Measurements from ENCODE around the gene NXPH4. TPM values are rescaled to one million over a fixed set of nuclear protein-coding genes. Genes with fewer than 3 reads are reported as not detected.

Gene NXPH4
- total RNA-seq, 1 experiment from 2014 or later = 20.0 TPM

DNA sequence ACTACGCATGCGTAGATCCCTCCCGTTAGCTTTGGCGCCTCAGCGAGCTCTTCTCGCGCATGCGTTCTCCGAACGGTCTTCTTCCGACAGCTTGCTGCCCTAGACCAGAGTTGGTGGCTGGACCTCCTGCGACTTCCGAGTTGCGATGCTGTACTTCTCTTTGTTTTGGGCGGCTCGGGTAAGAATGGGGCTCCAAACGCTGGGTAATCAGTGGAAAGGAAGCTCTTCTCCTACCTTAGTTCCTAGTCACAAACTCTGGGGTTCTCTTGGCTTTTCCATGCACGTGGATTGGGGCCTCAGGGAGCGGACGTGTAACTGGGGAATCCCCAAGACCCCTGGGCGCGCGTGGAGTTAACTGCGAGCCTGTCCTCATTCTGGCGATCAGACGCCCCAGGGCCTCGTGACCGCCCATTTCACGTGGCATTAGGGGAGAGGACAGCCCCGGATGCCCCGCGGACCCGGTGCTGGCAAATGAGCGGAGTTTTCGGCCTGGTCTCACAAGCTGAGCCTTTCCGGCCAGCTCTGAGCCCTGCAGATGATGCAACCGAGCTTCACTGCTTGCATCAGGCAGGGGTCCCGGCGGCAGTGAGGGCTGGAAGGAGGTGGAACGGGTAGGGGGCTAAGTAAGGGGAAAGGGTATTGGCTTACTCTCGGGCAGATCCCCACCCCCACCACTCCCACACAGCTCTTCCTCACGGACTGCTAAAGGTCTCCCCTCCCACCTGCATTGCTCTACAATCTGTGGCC, 13.2 kb downstream of the NXPH4 start, which contains the start of gene SHMT2:
TSS of gene SHMT2 (plus strand) at position 78 of the 747 bp plus-strand sequence. CDS start at position 146, 68 bp downstream.
- Histone ChIP-seq H3K36me3 (ENCODE audit: control insufficient read depth in 1 of 2, insufficient read depth in 2 of 2, low read length in 2 of 2) (peaks cover 15 to 34% of the 10 kb centered on the region in 2 experiments), H3K4me2 (ENCODE audit: low read length) (peak within 1 kb of the TSS; percentile 94), H3K27ac (ENCODE audit: low read depth, low read length) (peak within 1 kb of the TSS; percentile 88), H3K9me2 (ENCODE audit: insufficient read depth) (no peaks in the 10 kb centered on the region), H3K9me3 (ENCODE audit: control insufficient read depth in 1 of 2, insufficient read depth in 1 of 2, low read depth in 1 of 2, low read length in 2 of 2) (no peaks in the 10 kb centered on the region), H3K27me3 (ENCODE audit: insufficient read depth, low read length) (no peaks in the 10 kb centered on the region), H4K20me1 (ENCODE audit: insufficient read depth) (no peaks in the 10 kb centered on the region), H3K4me3 (replicated peaks in 1 of 2; ENCODE audit: low read depth in 1 of 2, low read length in 2 of 2) (peak within 1 kb of the TSS; percentile 71 to 86), H3K79me2 (ENCODE audit: insufficient read depth, low read length) (peaks cover 30% of the 10 kb centered on the region), H3K9ac (ENCODE audit: low read length) (peak within 1 kb of the TSS; percentile 93), H3K4me1 (ENCODE audit: control insufficient read depth in 1 of 2, insufficient read depth in 2 of 2, low read length in 2 of 2) (peaks cover 6 to 17% of the 10 kb centered on the region in 2 experiments; a peak in 3 of 4 replicates), H2AFZ (ENCODE audit: low read depth, low read length, poor library complexity, severe bottlenecking) (no peak within 1 kb of the TSS)
- ChIA-PET POLR2A (interaction anchor here (0.6 to 2.3 kb wide), 8 partner anchors 10 to 225 kb away, joined by 3 to 16 read pairs (median 4); partner anchors contain the start of genes INHBE and STAT6), RAD21 (ENCODE audit: low non-redundant PET in 1 of 2, low total read pairs in 2 of 2, uncharacterized antibody in 2 of 2, unreplicated experiment in 2 of 2) (no interaction called here), CTCF (interaction anchor here (0.8 to 3.3 kb wide), 6 partner anchors 9 to 229 kb away, joined by 3 to 64 read pairs (median 15); partner anchors contain the start of gene GLI1)
- intact Hi-C loops (cut with micrococcal nuclease) = no loop called here
- ATAC-seq (peak; percentile 80), DNase-seq (ENCODE audit: low read depth, low spot score) (peak; percentile 91)
- BruUV-seq (replicated peaks) = no TSS peak
- peak; percentile 62 for TF ChIP-seq POLR2A (IDR thresholded peaks at IDR 0.05; ENCODE audit: borderline replicate concordance, extremely low read depth, insufficient read depth, insufficient read length)
- TF ChIP-seq ZFX (IDR thresholded peaks at IDR 0.05) = peak; percentile 64; the same call in 1 of the 2 replicates
- no peak for TF ChIP-seq CEBPB (IDR thresholded peaks at IDR 0.05; ENCODE audit: low read depth)
- no peak for TF ChIP-seq SRF (IDR thresholded peaks at IDR 0.05; ENCODE audit: low read depth)
- peak; percentile 86 for TF ChIP-seq POLR2AphosphoS5 (IDR thresholded peaks at IDR 0.05; ENCODE audit: low read depth, low read length)
- TF ChIP-seq SP1 (IDR thresholded peaks at IDR 0.05; ENCODE audit: low read depth) = no peak
- TF ChIP-seq, protein P1, sequence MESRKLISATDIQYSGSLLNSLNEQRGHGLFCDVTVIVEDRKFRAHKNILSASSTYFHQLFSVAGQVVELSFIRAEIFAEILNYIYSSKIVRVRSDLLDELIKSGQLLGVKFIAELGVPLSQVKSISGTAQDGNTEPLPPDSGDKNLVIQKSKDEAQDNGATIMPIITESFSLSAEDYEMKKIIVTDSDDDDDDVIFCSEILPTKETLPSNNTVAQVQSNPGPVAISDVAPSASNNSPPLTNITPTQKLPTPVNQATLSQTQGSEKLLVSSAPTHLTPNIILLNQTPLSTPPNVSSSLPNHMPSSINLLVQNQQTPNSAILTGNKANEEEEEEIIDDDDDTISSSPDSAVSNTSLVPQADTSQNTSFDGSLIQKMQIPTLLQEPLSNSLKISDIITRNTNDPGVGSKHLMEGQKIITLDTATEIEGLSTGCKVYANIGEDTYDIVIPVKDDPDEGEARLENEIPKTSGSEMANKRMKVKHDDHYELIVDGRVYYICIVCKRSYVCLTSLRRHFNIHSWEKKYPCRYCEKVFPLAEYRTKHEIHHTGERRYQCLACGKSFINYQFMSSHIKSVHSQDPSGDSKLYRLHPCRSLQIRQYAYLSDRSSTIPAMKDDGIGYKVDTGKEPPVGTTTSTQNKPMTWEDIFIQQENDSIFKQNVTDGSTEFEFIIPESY (IDR thresholded peaks at IDR 0.05; ENCODE audit: extremely low read depth, insufficient replicate concordance, low read length) = no peak
- no peak for TF ChIP-seq FOSL1 (IDR thresholded peaks at IDR 0.05; ENCODE audit: low read depth)
- TF ChIP-seq, protein P2, sequence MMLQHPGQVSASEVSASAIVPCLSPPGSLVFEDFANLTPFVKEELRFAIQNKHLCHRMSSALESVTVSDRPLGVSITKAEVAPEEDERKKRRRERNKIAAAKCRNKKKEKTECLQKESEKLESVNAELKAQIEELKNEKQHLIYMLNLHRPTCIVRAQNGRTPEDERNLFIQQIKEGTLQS (IDR thresholded peaks at IDR 0.05) = no peak
- TF ChIP-seq, protein P3, sequence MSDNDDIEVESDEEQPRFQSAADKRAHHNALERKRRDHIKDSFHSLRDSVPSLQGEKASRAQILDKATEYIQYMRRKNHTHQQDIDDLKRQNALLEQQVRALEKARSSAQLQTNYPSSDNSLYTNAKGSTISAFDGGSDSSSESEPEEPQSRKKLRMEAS (IDR thresholded peaks at IDR 0.05) = peak; percentile 66; the same call in 1 of the 2 replicates
- no peak; the same call in 1 of the 2 replicates for TF ChIP-seq SIN3A (IDR thresholded peaks at IDR 0.05; ENCODE audit: low read depth)
- TF ChIP-seq, protein P4, sequence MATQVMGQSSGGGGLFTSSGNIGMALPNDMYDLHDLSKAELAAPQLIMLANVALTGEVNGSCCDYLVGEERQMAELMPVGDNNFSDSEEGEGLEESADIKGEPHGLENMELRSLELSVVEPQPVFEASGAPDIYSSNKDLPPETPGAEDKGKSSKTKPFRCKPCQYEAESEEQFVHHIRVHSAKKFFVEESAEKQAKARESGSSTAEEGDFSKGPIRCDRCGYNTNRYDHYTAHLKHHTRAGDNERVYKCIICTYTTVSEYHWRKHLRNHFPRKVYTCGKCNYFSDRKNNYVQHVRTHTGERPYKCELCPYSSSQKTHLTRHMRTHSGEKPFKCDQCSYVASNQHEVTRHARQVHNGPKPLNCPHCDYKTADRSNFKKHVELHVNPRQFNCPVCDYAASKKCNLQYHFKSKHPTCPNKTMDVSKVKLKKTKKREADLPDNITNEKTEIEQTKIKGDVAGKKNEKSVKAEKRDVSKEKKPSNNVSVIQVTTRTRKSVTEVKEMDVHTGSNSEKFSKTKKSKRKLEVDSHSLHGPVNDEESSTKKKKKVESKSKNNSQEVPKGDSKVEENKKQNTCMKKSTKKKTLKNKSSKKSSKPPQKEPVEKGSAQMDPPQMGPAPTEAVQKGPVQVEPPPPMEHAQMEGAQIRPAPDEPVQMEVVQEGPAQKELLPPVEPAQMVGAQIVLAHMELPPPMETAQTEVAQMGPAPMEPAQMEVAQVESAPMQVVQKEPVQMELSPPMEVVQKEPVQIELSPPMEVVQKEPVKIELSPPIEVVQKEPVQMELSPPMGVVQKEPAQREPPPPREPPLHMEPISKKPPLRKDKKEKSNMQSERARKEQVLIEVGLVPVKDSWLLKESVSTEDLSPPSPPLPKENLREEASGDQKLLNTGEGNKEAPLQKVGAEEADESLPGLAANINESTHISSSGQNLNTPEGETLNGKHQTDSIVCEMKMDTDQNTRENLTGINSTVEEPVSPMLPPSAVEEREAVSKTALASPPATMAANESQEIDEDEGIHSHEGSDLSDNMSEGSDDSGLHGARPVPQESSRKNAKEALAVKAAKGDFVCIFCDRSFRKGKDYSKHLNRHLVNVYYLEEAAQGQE (IDR thresholded peaks at IDR 0.05; ENCODE audit: low read depth) = no peak
- TF ChIP-seq EGR1 (IDR thresholded peaks at IDR 0.05; ENCODE audit: low read depth) = no peak
- TF ChIP-seq JUND (IDR thresholded peaks at IDR 0.05) = no peak
- TF ChIP-seq, protein P5, sequence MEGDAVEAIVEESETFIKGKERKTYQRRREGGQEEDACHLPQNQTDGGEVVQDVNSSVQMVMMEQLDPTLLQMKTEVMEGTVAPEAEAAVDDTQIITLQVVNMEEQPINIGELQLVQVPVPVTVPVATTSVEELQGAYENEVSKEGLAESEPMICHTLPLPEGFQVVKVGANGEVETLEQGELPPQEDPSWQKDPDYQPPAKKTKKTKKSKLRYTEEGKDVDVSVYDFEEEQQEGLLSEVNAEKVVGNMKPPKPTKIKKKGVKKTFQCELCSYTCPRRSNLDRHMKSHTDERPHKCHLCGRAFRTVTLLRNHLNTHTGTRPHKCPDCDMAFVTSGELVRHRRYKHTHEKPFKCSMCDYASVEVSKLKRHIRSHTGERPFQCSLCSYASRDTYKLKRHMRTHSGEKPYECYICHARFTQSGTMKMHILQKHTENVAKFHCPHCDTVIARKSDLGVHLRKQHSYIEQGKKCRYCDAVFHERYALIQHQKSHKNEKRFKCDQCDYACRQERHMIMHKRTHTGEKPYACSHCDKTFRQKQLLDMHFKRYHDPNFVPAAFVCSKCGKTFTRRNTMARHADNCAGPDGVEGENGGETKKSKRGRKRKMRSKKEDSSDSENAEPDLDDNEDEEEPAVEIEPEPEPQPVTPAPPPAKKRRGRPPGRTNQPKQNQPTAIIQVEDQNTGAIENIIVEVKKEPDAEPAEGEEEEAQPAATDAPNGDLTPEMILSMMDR (IDR thresholded peaks at IDR 0.05 in 2 of 3, conservative IDR thresholded peaks at IDR 0.05 in 1 of 3; ENCODE audit: borderline replicate concordance in 1 of 3, insufficient read depth in 1 of 3, low read depth in 2 of 3, low read length in 2 of 3) = no peak
- no peak for TF ChIP-seq ZNF274 (IDR thresholded peaks at IDR 0.05; ENCODE audit: low read depth, low read length)
- no peak for TF ChIP-seq EZH2phosphoT487 (IDR thresholded peaks at IDR 0.05; ENCODE audit: borderline replicate concordance)
- no peak for TF ChIP-seq CBX3 (IDR thresholded peaks at IDR 0.05; ENCODE audit: low read depth)
- TF ChIP-seq YY1 (IDR thresholded peaks at IDR 0.05; ENCODE audit: extremely low read depth, insufficient replicate concordance, low read depth, low read length) = no peak

Data from HCT116 (cell line).